Fibroblast of skin of left quadriceps (primary cell): ENCODE results near the gene SNRPD3.
"Not testable (repeated sequence)": the region's sequence is repeated elsewhere in the genome, so short reads cannot be mapped to it uniquely, and the experiment has no call there.

Source experiments
- DNase-seq, 2 experiments: peaks; one replicate each; pipeline ENCODE4 v3.0.0-alpha.2; 2013; ENCODE audit warnings: low read depth in 2 of 2

The SNRPD3 gene

GRCh38 chr22:24592058-24592850 is 36.5 kb downstream of the SNRPD3 start:
- no peak for DNase-seq

GRCh38 chr22:24592851-24593558 is 37.2 kb downstream of the SNRPD3 start, which contains the start of gene LRRC75B:
Gene LRRC75B, minus strand, starts transcription at chr22:24593073. Its CDS starts 34 bp downstream, at chr22:24593039.
- DNase-seq: peak; percentile 62 to 66

- DNase-seq: not testable (repeated sequence)
These were observed 37.7 kb downstream of the SNRPD3 start for GRCh38 chr22:24593559-24593835.

- DNase-seq: no peak
These were observed 38.2 kb downstream of the SNRPD3 start for GRCh38 chr22:24593836-24594568.

GRCh38 chr22:24594569-24595120 is 38.8 kb downstream of the SNRPD3 start:
- DNase-seq: no peak

- DNase-seq: no peak
These were observed 39.4 kb downstream of the SNRPD3 start for GRCh38 chr22:24595228-24595627.

GRCh38 chr22:24595863-24596262 is 40.1 kb downstream of the SNRPD3 start:
- DNase-seq: no peak

- DNase-seq: not testable (repeated sequence)
These were observed 41.3 kb downstream of the SNRPD3 start for GRCh38 chr22:24597076-24597475.

GRCh38 chr22:24599514-24599913 is 43.7 kb downstream of the SNRPD3 start:
- no peak for DNase-seq

GRCh38 chr22:24599958-24600715 is 44.3 kb downstream of the SNRPD3 start:
- not testable (repeated sequence) for DNase-seq

- DNase-seq: no peak
These were observed 45.7 kb downstream of the SNRPD3 start for GRCh38 chr22:24601217-24602104.

GRCh38 chr22:24602105-24602749 is 46.4 kb downstream of the SNRPD3 start:
- not testable (repeated sequence) for DNase-seq

- DNase-seq: not testable (repeated sequence)
These were observed 47.3 kb downstream of the SNRPD3 start, which contains the start of gene GGT1 for GRCh38 chr22:24602847-24603769. Gene GGT1, plus strand, starts transcription at chr22:24603193. Its CDS starts 7,889 bp downstream, at chr22:24611082.

GRCh38 chr22:24603770-24604629 is 48.2 kb downstream of the SNRPD3 start:
- DNase-seq: not testable (repeated sequence)

- DNase-seq: not testable (repeated sequence)
These were observed 50.5 kb downstream of the SNRPD3 start for GRCh38 chr22:24606340-24606739.

GRCh38 chr22:24607429-24607983 is 51.7 kb downstream of the SNRPD3 start:
- not testable (repeated sequence) for DNase-seq

GRCh38 chr22:24608327-24608726 is 52.5 kb downstream of the SNRPD3 start:
- not testable (repeated sequence) for DNase-seq
